ENCODE data around the gene CCL18. TPM values are rescaled to one million over a fixed set of nuclear protein-coding genes. Genes with fewer than 3 reads are reported as not detected.
A peak's percentile ranks its signal among the peaks of the same experiment; 100 is the strongest.
"Not testable (repeated sequence)": the region's sequence is repeated elsewhere in the genome, so short reads cannot be mapped to it uniquely, and the experiment has no call there.

Gene CCL18
- total RNA-seq, 1 donor from 2014 or later: not detected

- Mint-ChIP-seq H3K36me3 (ENCODE audit: low read depth) (peaks cover 9% of the 10 kb centered on the region), H3K27me3 (no peaks in the 10 kb centered on the region), H3K9me3 (no peaks in the 10 kb centered on the region), H3K4me1 (peaks cover 73% of the 10 kb centered on the region), H3K4me3 (peak overlapping the region; percentile 86), H3K27ac (peak overlapping the region; percentile 96)
- DNase-seq (no peak), ATAC-seq (ENCODE audit: low read depth) (no peak)
- ChIA-PET CTCF (interaction anchor here (2.1 to 3.4 kb wide), 3 partner anchors 16 to 113 kb away, joined by 9 to 17 read pairs (median 13); no protein-coding TSS in a partner anchor), POLR2A (interaction anchor here (2.0 to 3.0 kb wide), 3 partner anchors 39 to 65 kb away, joined by 7 to 15 read pairs (median 7); no protein-coding TSS in a partner anchor)
- intact Hi-C loops (cut with micrococcal nuclease): no loop called here
- TF ChIP-seq CTCF (IDR thresholded peaks at IDR 0.05): no peak
Measured at GRCh38 chr17:36088670-36089338, 24.7 kb downstream of the CCL18 start.

- no peaks in the 10 kb centered on the region for H3K27me3 Mint-ChIP-seq
- CTCF ChIA-PET: interaction anchor here (1.3 to 3.4 kb wide), 5 partner anchors 17 to 120 kb away, joined by 3 to 17 read pairs (median 9); no protein-coding TSS in a partner anchor
- peaks cover 9% of the 10 kb centered on the region for H3K36me3 Mint-ChIP-seq (ENCODE audit: low read depth)
- H3K4me3 Mint-ChIP-seq: peak overlapping the region; percentile 86
- POLR2A ChIA-PET: interaction anchor here (0.6 to 3.0 kb wide), 17 partner anchors 8 to 121 kb away, joined by 3 to 25 read pairs (median 5); partner anchors contain the start of genes CCL3L1, CCL3L3, CCL4 and CCL4L2
- TF ChIP-seq CTCF (IDR thresholded peaks at IDR 0.05): no peak
- no peak for ATAC-seq (ENCODE audit: low read depth)
- H3K4me1 Mint-ChIP-seq: peaks cover 73% of the 10 kb centered on the region
- intact Hi-C loops (cut with micrococcal nuclease): no loop called here
- no peaks in the 10 kb centered on the region for H3K9me3 Mint-ChIP-seq
- no peak for DNase-seq
- peak overlapping the region; percentile 96 for H3K27ac Mint-ChIP-seq
Measured at GRCh38 chr17:36089339-36089865, 25.3 kb downstream of the CCL18 start.

DNA sequence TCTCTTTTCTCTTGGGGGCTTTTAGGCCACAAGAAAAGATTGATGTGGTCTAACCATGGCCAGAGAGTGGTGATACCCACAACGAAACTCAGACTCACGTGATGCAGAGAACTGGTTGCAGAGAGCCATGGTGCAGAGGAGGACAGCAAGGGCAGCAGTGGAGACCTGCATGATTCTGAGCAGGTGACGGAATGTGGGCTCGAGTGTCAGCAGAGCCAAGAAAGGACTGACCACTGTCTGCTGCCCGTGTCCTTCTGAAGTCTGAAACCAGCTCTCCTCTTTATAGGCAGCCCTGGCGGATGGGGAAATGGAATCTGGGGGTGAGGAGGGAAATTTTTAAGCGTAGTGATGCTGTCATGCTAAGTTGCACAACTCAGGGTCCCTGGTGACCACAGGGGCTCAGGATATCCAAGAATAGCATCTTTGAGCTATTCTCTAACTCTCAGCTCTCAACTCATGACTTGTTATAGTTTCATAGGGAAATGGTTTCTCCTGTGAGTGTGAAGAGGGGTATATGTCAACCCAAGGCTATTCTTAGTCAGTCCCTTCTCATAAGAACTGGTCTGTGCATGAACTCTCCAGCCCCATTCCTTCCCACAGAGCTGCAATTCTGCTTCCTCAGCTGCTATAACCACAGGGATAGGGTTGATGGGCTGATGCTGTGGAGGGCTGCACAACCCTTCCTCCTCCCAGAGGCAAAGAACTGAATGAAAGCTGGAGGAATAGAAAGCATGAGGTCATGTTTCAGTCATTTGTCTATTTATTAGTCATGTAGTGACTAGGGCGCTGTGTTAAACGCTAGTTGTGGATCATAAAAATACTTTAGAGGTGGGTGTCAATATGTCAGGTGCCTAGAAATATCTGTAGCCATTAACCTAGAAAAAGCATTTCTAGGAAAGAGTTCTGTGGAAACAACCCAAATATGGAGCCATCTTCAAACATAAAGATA lies 26.1 kb downstream of the CCL18 start, which contains the start of gene CCL3:
CCL3 (minus strand) TSS at position 256 of the 949 bp plus-strand sequence; CDS start at position 171, 85 bp downstream.
- CTCF ChIA-PET: interaction anchor here (1.3 to 3.4 kb wide), 5 partner anchors 18 to 121 kb away, joined by 3 to 17 read pairs (median 9); no protein-coding TSS in a partner anchor
- intact Hi-C loops (cut with micrococcal nuclease): loop anchor here (1.0 to 5.0 kb wide), 10 partner anchors 8 to 1682 kb away; partner anchors contain the start of genes CCL3L1, CCL3L3 and CCL4

DNA sequence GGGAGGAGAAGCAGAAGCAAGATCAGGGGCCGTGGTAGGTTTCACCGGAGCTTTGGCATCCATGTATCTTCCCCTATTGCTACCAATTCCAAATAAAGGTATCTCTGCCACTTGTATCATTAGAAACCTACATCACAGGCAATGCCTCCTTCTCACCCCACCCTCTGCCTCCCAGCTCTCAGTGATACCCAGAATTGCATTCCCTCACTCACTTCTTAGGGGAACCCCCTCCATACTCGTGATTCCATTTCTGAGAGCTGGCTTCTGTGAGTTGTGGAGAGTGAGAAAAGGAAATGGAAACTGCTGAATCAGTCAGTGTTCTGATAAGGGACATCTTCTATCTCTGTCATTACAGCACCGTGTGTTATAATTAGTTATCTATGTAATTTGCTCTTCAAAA lies 28.2 kb downstream of the CCL18 start:
- Mint-ChIP-seq H3K4me1 (peaks cover 82% of the 10 kb centered on the region), H3K27ac (peak overlapping the region; percentile 37), H3K27me3 (no peaks in the 10 kb centered on the region), H3K9me3 (no peaks in the 10 kb centered on the region), H3K36me3 (ENCODE audit: low read depth) (peaks cover 9% of the 10 kb centered on the region), H3K4me3 (peak overlapping the region; percentile 48)
- TF ChIP-seq CTCF (IDR thresholded peaks at IDR 0.05): no peak
- intact Hi-C loops (cut with micrococcal nuclease): loop anchor here (5.0 kb wide), 2 partner anchors 105 to 1680 kb away; partner anchors contain the start of genes CCL3L1 and CCL3L3
- POLR2A ChIA-PET: interaction anchor here (0.5 to 1.1 kb wide), 5 partner anchors 11 to 279 kb away, joined by 3 to 10 read pairs (median 6); partner anchors contain the start of gene CCL4
- DNase-seq (no peak), ATAC-seq (ENCODE audit: low read depth) (peak; percentile 7)
- CTCF ChIA-PET: interaction anchor here (1.5 to 3.4 kb wide), 2 partner anchors 56 to 116 kb away, joined by 6 to 13 read pairs; no protein-coding TSS in a partner anchor

More for the DNA sequence above, 26.1 kb downstream of the CCL18 start, which contains the start of gene CCL3:
- Mint-ChIP-seq H3K27me3 (no peaks in the 10 kb centered on the region), H3K9me3 (no peaks in the 10 kb centered on the region), H3K4me1 (peaks cover 79% of the 10 kb centered on the region), H3K4me3 (peak within 1 kb of the TSS; percentile 86), H3K36me3 (ENCODE audit: low read depth) (peaks cover 9% of the 10 kb centered on the region), H3K27ac (peak within 1 kb of the TSS; percentile 96)
- no peak for TF ChIP-seq CTCF (IDR thresholded peaks at IDR 0.05)
- POLR2A ChIA-PET: interaction anchor here (0.6 to 3.0 kb wide), 20 partner anchors 8 to 512 kb away, joined by 3 to 25 read pairs (median 4); partner anchors contain the start of genes CCL23, CCL3L1, CCL3L3 and CCL4
- DNase-seq (peak; percentile 71), ATAC-seq (ENCODE audit: low read depth) (peak; percentile 78)

GRCh38 chr17:36092715-36093114 lies 28.6 kb downstream of the CCL18 start:
- POLR2A ChIA-PET: interaction anchor here (0.5 to 1.1 kb wide), 4 partner anchors 10 to 279 kb away, joined by 3 to 10 read pairs (median 6); partner anchors contain the start of gene CCL4
- H3K9me3 Mint-ChIP-seq; DNase-seq; H3K36me3 Mint-ChIP-seq (ENCODE audit: low read depth); ATAC-seq (ENCODE audit: low read depth); H3K27me3 Mint-ChIP-seq: not testable (repeated sequence)
- intact Hi-C loops (cut with micrococcal nuclease): loop anchor here (5.0 kb wide), 2 partner anchors 105 to 1680 kb away; partner anchors contain the start of genes CCL3L1 and CCL3L3
- Mint-ChIP-seq H3K4me3 (peak overlapping the region; percentile 48), H3K27ac (peak overlapping the region; percentile 37), H3K4me1 (peaks cover 82% of the 10 kb centered on the region)
- CTCF ChIA-PET: interaction anchor here (1.5 kb wide), 1 partner anchor 56 kb away, joined by 6 read pairs; no protein-coding TSS in a partner anchor
